K562 (cell line): ENCODE data around the gene PDCD11. TPM values are rescaled to one million over a fixed set of nuclear protein-coding genes. Genes with fewer than 3 reads are reported as not detected.

Source experiments
- ATAC-seq: fragments of 200-7000 bp; cut with Tn5 transposase; 3 replicates; pipeline ENCODE4 v1.9.1; 2020; ENCODE audit warnings: moderate library complexity
- BruUV-seq: library from RNA; stranded (reverse); fragments of 400-500 nt; replicated peaks from 2 replicates; lab custom pipeline; 2021; lab: Mats Ljungman, UMichigan
- CTCF ChIA-PET: fragments of 300-600 bp; formaldehyde crosslinking; extraction: SDS; loops from one replicate; lab custom pipeline; 2021; ENCODE audit warnings: low intra/inter-chr PET ratio; lab: Yijun Ruan, JAX
- POLR2A ChIA-PET: fragments of 300-600, 350-650 bp; sonication (Branson Sonifier 250); formaldehyde crosslinking; extraction: SDS; loops from one replicate; lab custom pipeline; 2021; ENCODE audit warnings: antibody characterized with exemption, inconsistent platforms; lab: Yijun Ruan, JAX
- DNase-seq, 4 experiments: peaks; one replicate each; pipeline versions ENCODE4 v3.0.0 to v3.0.0-alpha.2; 2011 to 2018; ENCODE audit warnings: low spot score in 3 of 4, mixed read lengths in 3 of 4; ENCODE audit errors: extremely low read depth in 1 of 4
- FAIRE-seq: peaks from 2 replicates; lab custom pipeline; 2011; peaks lifted over from hg19 to GRCh38; lab: Jason Lieb, UNC
- H2AFZ ChIP-seq: 2 replicates; pipeline ENCODE4 v1.6.0; 2011; ENCODE audit warnings: low read depth, low read length, control low read depth, inconsistent platforms
- H3K27ac ChIP-seq: fragments of 200-600 bp; 3 replicates; pipeline ENCODE4 v1.8.0; 2011; ENCODE audit warnings: low read depth, mild to moderate bottlenecking, control low read depth, inconsistent platforms, low read length, moderate library complexity, mixed read lengths; ENCODE audit errors: extremely low read depth
- H3K27me3 ChIP-seq, 2 experiments: fragments of 300-600 bp in 1 of 2; 2 replicates in 1 of 2; 3 replicates in 1 of 2; pipeline versions ENCODE4 v1.6.0 to v1.8.0; 2011; ENCODE audit warnings: inconsistent platforms in 2 of 2, low read length in 2 of 2, mild to moderate bottlenecking in 1 of 2, mixed read lengths in 1 of 2, moderate library complexity in 1 of 2; ENCODE audit not compliant: control insufficient read depth in 2 of 2, insufficient read depth in 2 of 2
- H3K36me3 ChIP-seq: fragments of 300-600 bp; 3 replicates; pipeline ENCODE4 v1.8.0; 2011; ENCODE audit warnings: mild to moderate bottlenecking, low read length, inconsistent platforms; ENCODE audit not compliant: control insufficient read depth, insufficient read depth
- H3K4me1 ChIP-seq, 2 experiments: fragments of 200-600 bp in 1 of 2; replicated peaks in 1 of 2; 2 replicates in 1 of 2; 3 replicates in 1 of 2; pipeline versions ENCODE4 v1.5.1 to v1.8.0; 2011; ENCODE audit warnings: inconsistent platforms in 2 of 2, low read length in 2 of 2, mild to moderate bottlenecking in 1 of 2, mixed read lengths in 1 of 2, moderate library complexity in 1 of 2; ENCODE audit not compliant: control insufficient read depth in 2 of 2, insufficient read depth in 2 of 2
- H3K4me2 ChIP-seq: 2 replicates; pipeline ENCODE4 v1.6.1; 2011; ENCODE audit warnings: low read length, control low read depth, inconsistent platforms, mixed read lengths; ENCODE audit not compliant: insufficient read depth
- H3K4me3 ChIP-seq: fragments of 200-600 bp; sonication (generic), shearing (Covaris generic); 2 replicates; pipeline ENCODE4 v1.5.1; 2016; ENCODE audit warnings: control low read depth, inconsistent platforms
- H3K79me2 ChIP-seq: fragments of 200-600 bp; 3 replicates; pipeline ENCODE4 v1.8.0; 2011; ENCODE audit warnings: low read length, inconsistent platforms; ENCODE audit not compliant: control insufficient read depth, insufficient read depth
- H3K9ac ChIP-seq, 2 experiments: 2 replicates each; pipeline versions ENCODE4 v1.6.0 to v1.6.1; 2011; ENCODE audit warnings: low read depth in 2 of 2, low read length in 2 of 2, control low read depth in 1 of 2, inconsistent platforms in 1 of 2, mild to moderate bottlenecking in 1 of 2, mixed read lengths in 1 of 2; ENCODE audit not compliant: insufficient read depth in 1 of 2
- H3K9me1 ChIP-seq: one replicate; pipeline ENCODE4 v1.6.0; 2011; ENCODE audit warnings: inconsistent platforms, mild to moderate bottlenecking, low read length, moderate library complexity; ENCODE audit not compliant: control insufficient read depth, insufficient read depth
- H3K9me3 ChIP-seq: replicated peaks from 2 replicates; pipeline ENCODE4 v1.5.1; 2011; ENCODE audit warnings: low read depth, low read length, inconsistent platforms; ENCODE audit not compliant: control insufficient read depth, insufficient read depth
- H4K20me1 ChIP-seq: replicated peaks from 2 replicates; pipeline ENCODE4 v1.6.1; 2011; ENCODE audit warnings: low read length, inconsistent platforms, mixed read lengths; ENCODE audit not compliant: control insufficient read depth, insufficient read depth
- EGR1 ChIP-seq: fragments of 450-650 bp; conservative IDR thresholded peaks from 2 replicates; pipeline ENCODE4 v1.6.1; 2017; ENCODE audit warnings: mild to moderate bottlenecking
- FOXJ3 ChIP-seq: sonication (generic); formaldehyde crosslinking; IDR thresholded peaks from 2 replicates; pipeline ENCODE4 v1.4.0; 2020; ENCODE audit warnings: mild to moderate bottlenecking, missing genetic modification reagents
- HNRNPH1 ChIP-seq: fragments of 200-400 bp; formaldehyde crosslinking; optimal IDR thresholded peaks from 2 replicates; pipeline ENCODE3; 2017; ENCODE audit warnings: low read depth, mild to moderate bottlenecking, low read length, moderate library complexity
- MED1 ChIP-seq: sonication (generic); formaldehyde crosslinking; IDR thresholded peaks from 2 replicates; pipeline ENCODE4 v1.8.1; 2023; ENCODE audit warnings: missing genetic modification reagents, borderline replicate concordance
- PHB ChIP-seq: fragments of 250-450 bp; sonication (Bioruptor Pico); IDR thresholded peaks from 2 replicates; pipeline ENCODE4 v1.5.0; 2021
- POLR2H ChIP-seq: IDR thresholded peaks from 2 replicates; pipeline ENCODE4 v1.6.1; 2016; ENCODE audit warnings: missing genetic modification characterization, low read depth, mild to moderate bottlenecking, control low read depth, missing compliant biosample characterization, moderate library complexity
- RBM17 ChIP-seq: fragments of 200-400 bp; formaldehyde crosslinking; IDR thresholded peaks from 2 replicates; pipeline ENCODE4 v1.6.1; 2017; ENCODE audit warnings: low read depth, mild to moderate bottlenecking, low read length, borderline replicate concordance
- SAFB ChIP-seq: fragments of 200-400 bp; formaldehyde crosslinking; IDR thresholded peaks from 2 replicates; pipeline ENCODE4 v1.6.1; 2017; ENCODE audit warnings: low read depth, low read length, borderline replicate concordance
- SRSF1 ChIP-seq: fragments of 200-400 bp; formaldehyde crosslinking; IDR thresholded peaks from 2 replicates; pipeline ENCODE4 v1.6.1; 2017; ENCODE audit warnings: mild to moderate bottlenecking, low read depth, low read length, moderate library complexity
- SRSF3 ChIP-seq: fragments of 200-400 bp; formaldehyde crosslinking; IDR thresholded peaks from 2 replicates; pipeline ENCODE4 v1.6.1; 2016; ENCODE audit warnings: mild to moderate bottlenecking, low read length, moderate library complexity; ENCODE audit not compliant: insufficient read depth
- STAG1 ChIP-seq: sonication (generic); formaldehyde crosslinking; IDR thresholded peaks from 2 replicates; pipeline ENCODE4 v1.5.0; 2020; ENCODE audit warnings: missing genetic modification reagents, borderline replicate concordance
- ZNF217 ChIP-seq: sonication (generic); formaldehyde crosslinking; IDR thresholded peaks from 2 replicates; pipeline ENCODE4 v1.8.0; 2022; ENCODE audit warnings: mild to moderate bottlenecking, missing genetic modification reagents
- ZNF263 ChIP-seq: sonication (generic); formaldehyde crosslinking; IDR thresholded peaks from 2 replicates; pipeline ENCODE4 v1.8.0; 2022; ENCODE audit warnings: mild to moderate bottlenecking, missing genetic modification reagents, borderline replicate concordance
- WGBS: fragments of 100-300 bp; shearing (Covaris generic); methylation state at CpG from one replicate; pipeline ENCODE4 v1.1.6; 2016; ENCODE audit warnings: low coverage, mixed read lengths; ENCODE audit not compliant: insufficient coverage; ENCODE audit errors: missing lambda C conversion rate; 5-methylcytosine and 5-hydroxymethylcytosine counted together
- in situ Hi-C: fragments of 300-500 bp; cut with MboI; formaldehyde crosslinking; loops from 4 replicates; pipeline ENCODE4 v1.15.0; 2018; ENCODE audit warnings: inconsistent platforms, mixed read lengths
- intact Hi-C: fragments of 100-400 bp; cut with micrococcal nuclease; formaldehyde crosslinking; loops from 2 replicates; pipeline ENCODE4 v1.14.2; 2022
- polyA plus RNA-seq, 8 experiments: library from polyadenylated mRNA; depleted of rRNA in 4 of 8; stranded (reverse) in 5 of 8; unstranded in 3 of 8; fragments of >200 nt; fragmentation: Nextera tagmentation in 2 of 8; fragmentation: Illumina TruSeq in 1 of 8; extraction: Ambion mirVana in 2 of 8; extraction: Trizol in 1 of 8; gene quantifications; 2 replicates each; pipeline versions ENCODE4 v1.2.1 to v1.2.3, GENCODE V29; 2011 to 2014; ENCODE audit warnings: inconsistent platforms in 1 of 8, missing spikeins in 1 of 8
- total RNA-seq, 7 experiments: library from RNA; depleted of rRNA in 6 of 7; stranded (reverse); fragments of >200 nt in 6 of 7; fragmentation: Illumina TruSeq in 2 of 7; extraction: Trizol in 2 of 7; gene quantifications; 2 replicates each; pipeline versions ENCODE4 v1.2.1 to v1.2.3, GENCODE V29; 2011 to 2021; ENCODE audit warnings: low replicate concordance in 1 of 7
- TF ChIP-seq, protein P1 (sequence below), 2 experiments: IDR thresholded peaks; 2 replicates each; pipeline ENCODE4 v1.6.1; 2012; ENCODE audit warnings: improper control_type of control experiment in 2 of 2, low read depth in 2 of 2, low read length in 2 of 2, borderline replicate concordance in 1 of 2
- TF ChIP-seq, protein P2 (sequence below): fragments of 450-650 bp; IDR thresholded peaks from 2 replicates; pipeline ENCODE4 v1.6.1; 2016; ENCODE audit warnings: borderline replicate concordance

The PDCD11 gene
- total and polyA plus RNA-seq, 9 of the 15 experiments (the other 6 are each of a cell fraction or from before 2014, with no cell fraction given): 14.8 to 73.8 (median 50.0) TPM

DNA sequence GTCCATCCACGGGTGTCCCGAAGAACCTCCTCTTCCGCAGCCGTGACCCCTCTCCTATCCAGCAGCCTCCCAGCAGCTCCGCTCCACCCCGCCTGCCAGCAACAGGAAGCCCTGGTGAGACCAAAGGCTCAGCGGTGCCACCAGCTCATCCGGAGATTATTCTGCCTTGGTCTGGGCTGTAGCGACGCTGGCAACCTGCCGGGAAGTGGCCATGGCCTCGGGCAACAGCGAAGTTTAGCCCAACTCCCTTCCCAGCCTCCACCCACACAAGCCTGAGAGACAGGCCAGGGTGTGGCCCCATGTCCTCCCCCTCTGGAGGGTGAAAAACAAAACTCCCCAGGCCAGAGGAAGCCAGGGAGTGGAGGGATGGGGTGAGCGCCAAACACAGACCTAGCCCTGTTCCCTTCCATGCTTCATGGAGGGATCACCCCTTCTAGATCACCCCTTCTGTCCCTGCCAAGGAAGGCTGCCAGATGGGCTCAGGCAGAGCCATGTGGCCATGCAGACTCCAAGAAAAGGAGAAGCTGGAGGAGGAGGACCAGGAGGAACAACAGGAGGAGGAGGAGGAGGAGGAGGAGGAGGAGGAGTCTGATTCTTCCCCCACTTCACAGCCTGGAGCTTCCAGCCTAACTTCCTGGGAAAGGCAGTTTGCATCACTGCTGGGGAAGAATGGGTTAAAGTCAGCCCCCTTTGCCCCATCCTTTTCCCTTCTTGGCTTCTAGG, 54.8 kb downstream of the PDCD11 start:
- no peak overlapping the region for H3K27ac ChIP-seq
- no peaks in the 10 kb centered on the region for H3K9me1 ChIP-seq
- in situ Hi-C loops (no loop called here), intact Hi-C loops (no loop called here)
- ChIA-PET CTCF (no interaction called here), POLR2A (no interaction called here)
- no peak overlapping the region for H2AFZ ChIP-seq
- H3K9ac ChIP-seq: peak overlapping the region in 1 of 2 experiments; percentile 68; a peak in 2 of 4 replicates
- H3K4me2 ChIP-seq: no peak overlapping the region
- no peak overlapping the region for H3K4me3 ChIP-seq
- peak; percentile 12 to 48 (median 37) for DNase-seq
- no peaks in the 10 kb centered on the region for H3K79me2 ChIP-seq
- H3K9me3 ChIP-seq: no peaks in the 10 kb centered on the region
- 34% methylated on average over 5 of the region's 14 CpGs for WGBS
- peaks cover 2 to 27% of the 10 kb centered on the region in 2 experiments; a peak in 3 of 5 replicates for H3K4me1 ChIP-seq
- H3K27me3 ChIP-seq: no peaks in the 10 kb centered on the region
- peaks cover 3% of the 10 kb centered on the region; the same call in 1 of the 2 replicates for H4K20me1 ChIP-seq
- peak; percentile 40 for ATAC-seq
- H3K36me3 ChIP-seq: peaks cover 16% of the 10 kb centered on the region; the same call in 1 of the 3 replicates
- no TSS peak for BruUV-seq
- FAIRE-seq: no peak
- TF ChIP-seq, protein P1, sequence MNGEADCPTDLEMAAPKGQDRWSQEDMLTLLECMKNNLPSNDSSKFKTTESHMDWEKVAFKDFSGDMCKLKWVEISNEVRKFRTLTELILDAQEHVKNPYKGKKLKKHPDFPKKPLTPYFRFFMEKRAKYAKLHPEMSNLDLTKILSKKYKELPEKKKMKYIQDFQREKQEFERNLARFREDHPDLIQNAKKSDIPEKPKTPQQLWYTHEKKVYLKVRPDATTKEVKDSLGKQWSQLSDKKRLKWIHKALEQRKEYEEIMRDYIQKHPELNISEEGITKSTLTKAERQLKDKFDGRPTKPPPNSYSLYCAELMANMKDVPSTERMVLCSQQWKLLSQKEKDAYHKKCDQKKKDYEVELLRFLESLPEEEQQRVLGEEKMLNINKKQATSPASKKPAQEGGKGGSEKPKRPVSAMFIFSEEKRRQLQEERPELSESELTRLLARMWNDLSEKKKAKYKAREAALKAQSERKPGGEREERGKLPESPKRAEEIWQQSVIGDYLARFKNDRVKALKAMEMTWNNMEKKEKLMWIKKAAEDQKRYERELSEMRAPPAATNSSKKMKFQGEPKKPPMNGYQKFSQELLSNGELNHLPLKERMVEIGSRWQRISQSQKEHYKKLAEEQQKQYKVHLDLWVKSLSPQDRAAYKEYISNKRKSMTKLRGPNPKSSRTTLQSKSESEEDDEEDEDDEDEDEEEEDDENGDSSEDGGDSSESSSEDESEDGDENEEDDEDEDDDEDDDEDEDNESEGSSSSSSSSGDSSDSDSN (IDR thresholded peaks at IDR 0.05; ENCODE audit: borderline replicate concordance in 1 of 2, low read depth in 2 of 2, low read length in 2 of 2): 0 out of 4 replicates have a peak, but pooled peaks of 1 of the 2 experiments have one; percentile 19
- TF ChIP-seq POLR2H: no peak
- no peak for TF ChIP-seq RBM17
- peak; percentile 56 for TF ChIP-seq EGR1
- peak; percentile 91 for TF ChIP-seq ZNF263 (CRISPR knock-in tag)
- no peak for TF ChIP-seq SRSF3
- no peak for TF ChIP-seq PHB (CRISPR knock-in tag)
- TF ChIP-seq STAG1 (CRISPR knock-in tag): no peak
- no peak for TF ChIP-seq MED1 (CRISPR knock-in tag)
- no peak for TF ChIP-seq ZNF217 (CRISPR knock-in tag)
- no peak for TF ChIP-seq FOXJ3
- no peak for TF ChIP-seq SAFB
- no peak for TF ChIP-seq HNRNPH1
- TF ChIP-seq, protein P2, sequence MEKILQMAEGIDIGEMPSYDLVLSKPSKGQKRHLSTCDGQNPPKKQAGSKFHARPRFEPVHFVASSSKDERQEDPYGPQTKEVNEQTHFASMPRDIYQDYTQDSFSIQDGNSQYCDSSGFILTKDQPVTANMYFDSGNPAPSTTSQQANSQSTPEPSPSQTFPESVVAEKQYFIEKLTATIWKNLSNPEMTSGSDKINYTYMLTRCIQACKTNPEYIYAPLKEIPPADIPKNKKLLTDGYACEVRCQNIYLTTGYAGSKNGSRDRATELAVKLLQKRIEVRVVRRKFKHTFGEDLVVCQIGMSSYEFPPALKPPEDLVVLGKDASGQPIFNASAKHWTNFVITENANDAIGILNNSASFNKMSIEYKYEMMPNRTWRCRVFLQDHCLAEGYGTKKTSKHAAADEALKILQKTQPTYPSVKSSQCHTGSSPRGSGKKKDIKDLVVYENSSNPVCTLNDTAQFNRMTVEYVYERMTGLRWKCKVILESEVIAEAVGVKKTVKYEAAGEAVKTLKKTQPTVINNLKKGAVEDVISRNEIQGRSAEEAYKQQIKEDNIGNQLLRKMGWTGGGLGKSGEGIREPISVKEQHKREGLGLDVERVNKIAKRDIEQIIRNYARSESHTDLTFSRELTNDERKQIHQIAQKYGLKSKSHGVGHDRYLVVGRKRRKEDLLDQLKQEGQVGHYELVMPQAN: no peak
- no peak for TF ChIP-seq SRSF1
